ENCODE measurements around the gene STK11.
A peak's percentile ranks its signal among the peaks of the same experiment; 100 is the strongest.

GRCh38 chr19:1273263-1274041, 67.9 kb downstream of the STK11 start:
- no peak for TF ChIP-seq CTCF (IDR thresholded peaks at IDR 0.05 in 8 of 11, conservative IDR thresholded peaks at IDR 0.05 in 3 of 11)
- TF ChIP-seq POLR2A (IDR thresholded peaks at IDR 0.05): no peak
- peak; percentile 27 to 75 (median 60) for TF ChIP-seq POLR2AphosphoS5 (IDR thresholded peaks at IDR 0.05)
